ENCODE measurements around the gene LAMA5.

The LAMA5 gene

GRCh38 chr20:62371588-62372041, 4.5 kb upstream of the LAMA5 start:
- DNase-seq, result no peak

- peak; percentile 44 for DNase-seq
Measured at GRCh38 chr20:62370807-62371587, 3.9 kb upstream of the LAMA5 start.

GRCh38 chr20:62370115-62370806, 3.1 kb upstream of the LAMA5 start:
- peak; percentile 19 for DNase-seq

- DNase-seq, result peak; percentile 14
Measured at GRCh38 chr20:62369815-62370114, 2.7 kb upstream of the LAMA5 start.

GRCh38 chr20:62368976-62369814, 2.1 kb upstream of the LAMA5 start:
- DNase-seq, result peak; percentile 79

- peak; percentile 68 for DNase-seq
Measured at GRCh38 chr20:62368392-62368975, 1.4 kb upstream of the LAMA5 start.

- DNase-seq, result peak; percentile 79
Measured at GRCh38 chr20:62367633-62368391, 700 bp upstream of the LAMA5 start.

GRCh38 chr20:62366370-62367135, 559 bp downstream of the LAMA5 start:
- peak; percentile 47 for DNase-seq

- DNase-seq, result peak; percentile 39
Measured at GRCh38 chr20:62365814-62366369, 1.2 kb downstream of the LAMA5 start.

- DNase-seq, result no peak
Measured at GRCh38 chr20:62364911-62365736, 2.0 kb downstream of the LAMA5 start.

- DNase-seq, result peak; percentile 33
Measured at GRCh38 chr20:62363920-62364851, 2.9 kb downstream of the LAMA5 start.

- DNase-seq, result peak; percentile 42
Measured at GRCh38 chr20:62362991-62363919, 3.9 kb downstream of the LAMA5 start.

GRCh38 chr20:62362590-62362940, 4.5 kb downstream of the LAMA5 start:
- DNase-seq, result peak; percentile 21

GRCh38 chr20:62361799-62362589, 5.1 kb downstream of the LAMA5 start:
- DNase-seq, result no peak

- peak; percentile 40 for DNase-seq
Measured at GRCh38 chr20:62360854-62361798, 6.0 kb downstream of the LAMA5 start.
